Naive thymus-derived CD4-positive, alpha-beta T cell (primary cell): Measurements from ENCODE around the gene ELMO1. TPM values are rescaled to one million over a fixed set of nuclear protein-coding genes. Genes with fewer than 3 reads are reported as not detected.
A peak's percentile ranks its signal among the peaks of the same experiment; 100 is the strongest.

ENCODE experiments used
- ATAC-seq: fragments of 150-1000 bp; cut with Tn5 transposase; 2 replicates; pipeline ENCODE4 v1.10.0; 2021; ENCODE audit warnings: mild to moderate bottlenecking, moderate library complexity
- CTCF ChIA-PET: fragments of 350-600 bp; sonication (Branson Sonifier 250); formaldehyde crosslinking; loops from one replicate; lab custom pipeline; 2021; ENCODE audit warnings: antibody characterized with exemption; lab: Charles Lee
- POLR2A ChIA-PET: fragments of 350-600 bp; sonication (Branson Sonifier 250); formaldehyde crosslinking; loops from one replicate; lab custom pipeline; 2021; ENCODE audit warnings: antibody characterized with exemption, inconsistent platforms; lab: Charles Lee
- DNase-seq, 9 donors: peaks; one replicate each; pipeline versions ENCODE4 v3.0.0 to v3.0.0-alpha.2; 2020 to 2022; ENCODE audit warnings: mixed read lengths in 1 of 9
- H3K27ac ChIP-seq: one replicate; pipeline ENCODE4 v1.7.0; 2013; ENCODE audit warnings: mild to moderate bottlenecking, low read depth, low read length, moderate library complexity
- H3K27me3 ChIP-seq, 2 donors: one replicate each; pipeline ENCODE4 v1.7.0; 2013; ENCODE audit warnings: low read length in 2 of 2, mild to moderate bottlenecking in 2 of 2, moderate library complexity in 2 of 2; ENCODE audit not compliant: control insufficient read depth in 2 of 2, insufficient read depth in 2 of 2
- H3K36me3 ChIP-seq, 3 experiments: 1 replicate in 2 of 3; 2 replicates in 1 of 3; pipeline ENCODE4 v1.7.0; 2013; ENCODE audit warnings: low read length in 3 of 3, mild to moderate bottlenecking in 3 of 3, moderate library complexity in 1 of 3; ENCODE audit not compliant: insufficient read depth in 3 of 3, control insufficient read depth in 2 of 3
- H3K4me1 ChIP-seq, 2 donors: one replicate each; pipeline ENCODE4 v1.7.0; 2013; ENCODE audit warnings: low read length in 2 of 2, mild to moderate bottlenecking in 2 of 2, moderate library complexity in 1 of 2; ENCODE audit not compliant: control insufficient read depth in 2 of 2, insufficient read depth in 2 of 2
- H3K4me3 ChIP-seq: 2 replicates; pipeline ENCODE4 v1.7.0; 2013; ENCODE audit warnings: mild to moderate bottlenecking, low read length
- H3K9me3 ChIP-seq, 3 experiments: 1 replicate in 2 of 3; 2 replicates in 1 of 3; pipeline ENCODE4 v1.7.0; 2013; ENCODE audit warnings: low read length in 3 of 3; ENCODE audit not compliant: control insufficient read depth in 2 of 3
- H3K27ac Mint-ChIP-seq, 9 donors: one replicate each; pipeline ENCODE4 v1.8.0; 2020 to 2022; ENCODE audit warnings: mixed read lengths in 9 of 9, mild to moderate bottlenecking in 8 of 9, moderate library complexity in 5 of 9, inconsistent platforms in 2 of 9
- H3K27me3 Mint-ChIP-seq, 5 donors: one replicate each; pipeline ENCODE4 v1.8.0; 2021 to 2022; ENCODE audit warnings: mixed read lengths in 5 of 5, mild to moderate bottlenecking in 1 of 5
- H3K36me3 Mint-ChIP-seq, 5 donors: one replicate each; pipeline ENCODE4 v1.8.0; 2020 to 2022; ENCODE audit warnings: mixed read lengths in 5 of 5, mild to moderate bottlenecking in 3 of 5, inconsistent platforms in 1 of 5
- H3K4me1 Mint-ChIP-seq, 7 donors: one replicate each; pipeline ENCODE4 v1.8.0; 2020 to 2022; ENCODE audit warnings: mixed read lengths in 7 of 7, mild to moderate bottlenecking in 3 of 7, inconsistent platforms in 1 of 7
- H3K4me3 Mint-ChIP-seq, 10 donors: one replicate each; pipeline ENCODE4 v1.8.0; 2020 to 2022; ENCODE audit warnings: mild to moderate bottlenecking in 10 of 10, mixed read lengths in 10 of 10, moderate library complexity in 6 of 10, inconsistent platforms in 2 of 10
- H3K9me3 Mint-ChIP-seq, 11 donors: one replicate each; pipeline ENCODE4 v1.8.0; 2020 to 2022; ENCODE audit warnings: mixed read lengths in 11 of 11, mild to moderate bottlenecking in 4 of 11, inconsistent platforms in 1 of 11, moderate library complexity in 1 of 11
- intact Hi-C, 2 donors: fragments of 100-400 bp; cut with micrococcal nuclease; formaldehyde crosslinking; loops; one replicate each; pipeline ENCODE4 v1.15.1; 2023
- polyA plus RNA-seq, 2 donors: library from polyadenylated mRNA; unstranded; fragments of 300-500 nt; fragmentation: Illumina TruSeq; gene quantifications; one replicate each; pipeline ENCODE4 v1.2.3, GENCODE V29; 2021
- total RNA-seq, 6 experiments: library from RNA in 5 of 6; stranded (reverse) in 5 of 6; gene quantifications; 1 replicate in 5 of 6; 2 replicates in 1 of 6; pipeline ENCODE4 v1.2.3 and lab custom pipeline; 2021 to 2026

Gene ELMO1
- total and polyA plus RNA-seq, 7 experiments from 2014 or later, result 63.6 to 160 (median 124) TPM

- H3K9me3 ChIP-seq, result no peaks in the 10 kb centered on the region
- Mint-ChIP-seq H3K4me3 (peak overlapping the region; percentile 25 to 89 (median 78)), H3K4me1 (peaks cover 41 to 96% (median 85%) of the 10 kb centered on the region in 7 donors), H3K9me3 (no peaks in the 10 kb centered on the region), H3K36me3 (peaks cover 0 to 31% (median 13%) of the 10 kb centered on the region in 5 donors), H3K27ac (peak overlapping the region; percentile 86 to 98 (median 94)), H3K27me3 (no peaks in the 10 kb centered on the region)
- intact Hi-C loops, result loop anchor here (1.0 to 10.0 kb wide), 9 partner anchors 8 to 1636 kb away; partner anchors contain the start of gene SEPTIN7 (in 1 of the 2)
- ChIA-PET CTCF (interaction anchor here (0.6 to 1.3 kb wide), 3 partner anchors 8 to 87 kb away, joined by 3 to 7 read pairs (median 3); partner anchors contain the start of gene ELMO1), POLR2A (interaction anchor here (0.7 to 2.5 kb wide), 4 partner anchors 8 to 87 kb away, joined by 3 to 7 read pairs (median 6); partner anchors contain the start of gene ELMO1)
- DNase-seq (peak in 8 of 9 donors; percentile 33 to 60 (median 44)), ATAC-seq (peak; percentile 88)
- peak overlapping the region; percentile 74 for H3K27ac ChIP-seq
- peaks cover 0 to 61% of the 10 kb centered on the region in 2 donors for H3K4me1 ChIP-seq
- H3K27me3 ChIP-seq, result no peaks in the 10 kb centered on the region
- no peaks in the 10 kb centered on the region for H3K36me3 ChIP-seq
- H3K4me3 ChIP-seq, result peak overlapping the region; percentile 31
Observed at GRCh38 chr7:37440738-37441385, 7.8 kb downstream of the ELMO1 start.

- Histone ChIP-seq H3K4me3 (no peak overlapping the region), H3K9me3 (no peaks in the 10 kb centered on the region), H3K27ac (peak overlapping the region; percentile 31), H3K36me3 (no peaks in the 10 kb centered on the region), H3K4me1 (peaks cover 0 to 60% of the 10 kb centered on the region in 2 donors), H3K27me3 (no peaks in the 10 kb centered on the region)
- Mint-ChIP-seq H3K27ac (peak overlapping the region; percentile 5 to 98 (median 81)), H3K9me3 (no peaks in the 10 kb centered on the region), H3K4me1 (peaks cover 45 to 96% (median 85%) of the 10 kb centered on the region in 7 donors), H3K27me3 (no peaks in the 10 kb centered on the region), H3K4me3 (peak overlapping the region in 6 of 10 donors; percentile 23 to 82 (median 72)), H3K36me3 (peaks cover 0 to 22% (median 8%) of the 10 kb centered on the region in 5 donors)
- ChIA-PET POLR2A (interaction anchor here (0.6 to 1.3 kb wide), 4 partner anchors 7 to 106 kb away, joined by 3 to 8 read pairs (median 4); partner anchors contain the start of gene ELMO1), CTCF (interaction anchor here (0.6 kb wide), 1 partner anchor 33 kb away, joined by 5 read pairs; no protein-coding TSS in a partner anchor)
- DNase-seq (no peak), ATAC-seq (no peak)
- intact Hi-C loops, result loop anchor here (2.0 to 10.0 kb wide), 5 partner anchors 75 to 1635 kb away; partner anchors contain the start of gene SEPTIN7 (in 1 of the 2)
Observed at GRCh38 chr7:37439653-37440026, 9.0 kb downstream of the ELMO1 start.

GRCh38 chr7:37438906-37439652, 9.6 kb downstream of the ELMO1 start:
- H3K27ac Mint-ChIP-seq, result peak overlapping the region in 6 of 9 donors; percentile 9 to 97 (median 64)
- no peaks in the 10 kb centered on the region for H3K36me3 ChIP-seq
- ChIA-PET CTCF (interaction anchor here (0.6 kb wide), 1 partner anchor 45 kb away, joined by 4 read pairs; no protein-coding TSS in a partner anchor), POLR2A (interaction anchor here (0.7 to 1.3 kb wide), 4 partner anchors 8 to 964 kb away, joined by 3 to 8 read pairs (median 3); partner anchors contain the start of gene ELMO1)
- H3K9me3 ChIP-seq, result no peaks in the 10 kb centered on the region
- H3K4me1 Mint-ChIP-seq, result peaks cover 49 to 96% (median 87%) of the 10 kb centered on the region in 7 donors
- no peaks in the 10 kb centered on the region for H3K9me3 Mint-ChIP-seq
- peaks cover 0 to 19% (median 5%) of the 10 kb centered on the region in 5 donors for H3K36me3 Mint-ChIP-seq
- intact Hi-C loops, result no loop called here
- no peak for ATAC-seq
- H3K27me3 ChIP-seq, result no peaks in the 10 kb centered on the region
- DNase-seq, result no peak
- H3K4me1 ChIP-seq, result peaks cover 0 to 64% of the 10 kb centered on the region in 2 donors
- H3K27me3 Mint-ChIP-seq, result no peaks in the 10 kb centered on the region
- no peak overlapping the region for H3K4me3 ChIP-seq
- no peak overlapping the region for H3K27ac ChIP-seq
- H3K4me3 Mint-ChIP-seq, result peak overlapping the region in 3 of 10 donors; percentile 9 to 81 (median 73)

GRCh38 chr7:37435156-37435855, 13.4 kb downstream of the ELMO1 start:
- peaks cover 12 to 49% of the 10 kb centered on the region in 2 donors for H3K4me1 ChIP-seq
- no peaks in the 10 kb centered on the region for H3K27me3 ChIP-seq
- POLR2A ChIA-PET, result interaction anchor here (0.8 to 3.1 kb wide), 3 partner anchors 12 to 15 kb away, joined by 3 to 37 read pairs (median 8); partner anchors contain the start of gene ELMO1
- H3K9me3 Mint-ChIP-seq, result no peaks in the 10 kb centered on the region
- H3K4me3 Mint-ChIP-seq, result peak overlapping the region in 3 of 10 donors; percentile 14 to 55 (median 16)
- no peak overlapping the region for H3K27ac ChIP-seq
- CTCF ChIA-PET, result no interaction called here
- H3K27ac Mint-ChIP-seq, result peak overlapping the region in 6 of 9 donors; percentile 8 to 87 (median 56)
- no peak overlapping the region for H3K4me3 ChIP-seq
- H3K36me3 Mint-ChIP-seq, result peaks cover 0 to 12% (median 3%) of the 10 kb centered on the region in 5 donors
- H3K36me3 ChIP-seq, result peaks cover 0 to 2% (median 0%) of the 10 kb centered on the region in 3 experiments
- H3K9me3 ChIP-seq, result no peaks in the 10 kb centered on the region
- H3K27me3 Mint-ChIP-seq, result no peaks in the 10 kb centered on the region
- intact Hi-C loops, result no loop called here
- ATAC-seq, result no peak
- no peak for DNase-seq
- H3K4me1 Mint-ChIP-seq, result peaks cover 56 to 91% (median 81%) of the 10 kb centered on the region in 7 donors

- Histone ChIP-seq H3K9me3 (no peaks in the 10 kb centered on the region), H3K4me1 (peaks cover 12 to 43% of the 10 kb centered on the region in 2 donors), H3K36me3 (peaks cover 0 to 4% (median 0%) of the 10 kb centered on the region in 3 experiments), H3K4me3 (no peak overlapping the region), H3K27ac (no peak overlapping the region), H3K27me3 (no peaks in the 10 kb centered on the region)
- DNase-seq (no peak), ATAC-seq (no peak)
- peak overlapping the region in 8 of 9 donors; percentile 0 to 87 (median 28) for H3K27ac Mint-ChIP-seq
- H3K4me3 Mint-ChIP-seq, result peak overlapping the region in 7 of 10 donors; percentile 5 to 67 (median 18)
- intact Hi-C loops, result no loop called here
- H3K36me3 Mint-ChIP-seq, result peaks cover 3 to 18% (median 6%) of the 10 kb centered on the region in 5 donors
- H3K4me1 Mint-ChIP-seq, result peaks cover 58 to 92% (median 81%) of the 10 kb centered on the region in 7 donors
- H3K27me3 Mint-ChIP-seq, result no peaks in the 10 kb centered on the region
- no peaks in the 10 kb centered on the region for H3K9me3 Mint-ChIP-seq
- ChIA-PET POLR2A (interaction anchor here (0.6 to 1.6 kb wide), 2 partner anchors 13 to 294 kb away, joined by 3 to 8 read pairs; no protein-coding TSS in a partner anchor), CTCF (no interaction called here)
Observed at GRCh38 chr7:37434529-37434928, 14.1 kb downstream of the ELMO1 start.
